GM19099 (cell line): ENCODE results near the gene PIP5K1A.
A peak's percentile ranks its signal among the peaks of the same experiment; 100 is the strongest.

Source experiments
- POLR2A ChIP-seq: IDR thresholded peaks from 3 replicates; pipeline ENCODE4 v1.6.1; 2011; ENCODE audit warnings: low read depth; ENCODE audit not compliant: insufficient read length; ENCODE audit errors: extremely low read depth

Gene PIP5K1A

DNA sequence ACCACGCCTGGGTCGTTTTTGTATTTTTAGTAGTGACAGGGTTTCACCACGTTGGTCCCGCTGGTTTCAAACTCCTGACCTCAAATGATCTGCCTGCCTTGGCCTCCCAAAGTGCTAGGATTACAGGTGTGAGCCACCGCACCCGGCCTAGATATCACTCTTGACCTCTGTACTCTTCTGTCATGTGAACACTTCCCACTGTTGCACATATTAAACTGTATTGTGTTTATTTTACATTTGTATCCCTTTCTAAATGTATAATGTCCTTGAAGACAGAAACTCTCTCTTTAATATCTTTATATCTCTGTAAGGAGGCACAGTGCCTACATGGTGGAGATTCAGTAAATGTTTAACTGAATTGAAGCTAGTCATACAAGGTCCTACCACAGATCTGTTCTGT, 36.9 kb downstream of the PIP5K1A start:
- TF ChIP-seq POLR2A, result no peak

DNA sequence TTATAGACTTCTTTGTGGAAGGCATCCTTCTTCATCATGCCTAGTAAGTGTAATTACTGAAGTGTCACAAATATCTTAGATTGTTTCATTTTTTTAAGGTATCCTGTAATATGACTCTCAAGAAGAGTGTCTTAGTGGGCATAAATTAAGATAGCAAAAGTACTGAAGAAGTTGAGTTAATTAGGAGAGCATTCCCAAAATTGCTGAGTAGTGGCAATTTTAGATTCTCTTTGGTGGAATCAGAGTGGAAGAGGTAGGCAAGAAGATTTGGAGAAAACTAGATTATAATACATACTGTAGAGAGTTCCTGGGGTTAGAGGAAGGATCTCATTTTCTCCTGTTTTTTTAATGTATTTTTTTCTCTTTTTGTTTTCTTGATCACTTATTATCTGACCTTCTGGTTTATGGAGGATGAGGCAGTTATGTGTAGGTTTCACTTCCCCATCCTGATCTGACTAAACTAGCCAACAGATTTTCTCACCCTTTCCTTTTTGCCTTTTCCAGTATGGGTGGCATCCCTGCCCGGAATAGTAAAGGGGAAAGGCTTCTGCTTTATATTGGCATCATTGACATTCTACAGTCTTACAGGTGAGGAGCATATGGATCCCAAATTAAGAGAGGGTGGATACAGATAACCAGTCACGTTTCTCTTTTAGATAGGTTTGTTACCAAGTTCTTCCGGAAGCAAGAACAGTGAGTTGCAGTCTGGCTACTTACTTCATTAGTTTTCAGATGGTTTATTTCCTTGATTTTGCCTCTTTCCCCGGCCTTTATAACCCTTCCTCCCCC, 39.5 kb downstream of the PIP5K1A start:
- no peak for TF ChIP-seq POLR2A

DNA sequence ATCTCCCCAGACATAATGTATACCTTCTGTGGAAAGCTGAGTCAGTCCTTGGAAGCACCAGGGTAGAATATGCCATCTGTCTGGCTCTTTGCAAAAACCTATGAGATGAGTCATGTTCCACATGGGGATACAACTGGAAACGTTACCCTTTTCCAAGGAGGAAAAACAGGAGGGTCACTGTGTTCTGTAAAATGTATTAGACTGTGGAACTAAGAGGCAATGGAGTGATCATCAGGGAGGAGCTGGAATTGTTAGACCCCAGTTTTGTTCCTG, 40.1 kb downstream of the PIP5K1A start:
- no peak for TF ChIP-seq POLR2A

DNA sequence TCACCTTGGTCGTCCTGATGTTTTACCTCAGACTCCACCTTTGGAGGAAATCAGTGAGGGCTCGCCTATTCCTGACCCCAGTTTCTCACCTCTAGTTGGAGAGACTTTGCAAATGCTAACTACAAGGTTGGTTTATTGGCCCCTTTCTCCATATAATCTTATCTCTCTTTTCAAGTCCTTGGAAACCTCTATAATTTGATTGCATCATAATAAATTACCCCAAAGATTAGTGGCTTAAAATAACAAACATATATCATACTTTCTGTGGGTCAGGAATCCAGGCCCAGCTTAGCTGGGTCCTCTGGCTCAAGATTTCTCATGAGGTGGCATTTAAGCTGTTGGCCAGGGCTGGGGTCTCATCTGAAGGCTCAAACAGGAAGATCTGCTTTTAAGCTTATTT, 44.1 kb downstream of the PIP5K1A start:
- no peak for TF ChIP-seq POLR2A

DNA sequence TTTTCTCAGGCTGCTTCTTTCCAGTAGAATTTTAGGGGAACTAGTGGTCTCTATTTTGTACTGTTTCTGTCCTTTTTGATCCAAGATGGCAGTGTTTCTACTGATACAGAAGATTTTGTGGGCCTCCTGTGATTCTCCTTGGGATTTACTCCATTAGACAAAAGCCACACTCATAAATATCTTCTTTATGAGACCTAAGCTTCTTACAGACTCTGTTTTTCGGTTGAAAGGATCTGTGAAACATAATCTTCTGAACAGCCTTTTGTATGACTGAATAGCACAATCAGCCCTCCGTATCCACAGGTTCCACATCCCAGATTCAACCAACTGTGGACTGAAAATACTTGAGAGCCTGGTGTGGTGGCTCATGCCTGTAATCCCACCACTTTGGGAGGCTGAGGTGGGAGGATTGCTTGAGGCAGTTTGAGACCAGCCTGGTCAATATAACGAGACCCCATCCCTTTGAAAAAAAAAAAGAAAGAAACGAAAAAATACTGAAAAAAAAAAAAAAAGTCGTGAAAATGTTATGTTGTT, 45.4 kb downstream of the PIP5K1A start:
- TF ChIP-seq POLR2A, result no peak

GRCh38 chr1:151246786-151247185, 48.4 kb downstream of the PIP5K1A start:
- no peak for TF ChIP-seq POLR2A

GRCh38 chr1:151251656-151252470, 53.5 kb downstream of the PIP5K1A start:
- no peak for TF ChIP-seq POLR2A

DNA sequence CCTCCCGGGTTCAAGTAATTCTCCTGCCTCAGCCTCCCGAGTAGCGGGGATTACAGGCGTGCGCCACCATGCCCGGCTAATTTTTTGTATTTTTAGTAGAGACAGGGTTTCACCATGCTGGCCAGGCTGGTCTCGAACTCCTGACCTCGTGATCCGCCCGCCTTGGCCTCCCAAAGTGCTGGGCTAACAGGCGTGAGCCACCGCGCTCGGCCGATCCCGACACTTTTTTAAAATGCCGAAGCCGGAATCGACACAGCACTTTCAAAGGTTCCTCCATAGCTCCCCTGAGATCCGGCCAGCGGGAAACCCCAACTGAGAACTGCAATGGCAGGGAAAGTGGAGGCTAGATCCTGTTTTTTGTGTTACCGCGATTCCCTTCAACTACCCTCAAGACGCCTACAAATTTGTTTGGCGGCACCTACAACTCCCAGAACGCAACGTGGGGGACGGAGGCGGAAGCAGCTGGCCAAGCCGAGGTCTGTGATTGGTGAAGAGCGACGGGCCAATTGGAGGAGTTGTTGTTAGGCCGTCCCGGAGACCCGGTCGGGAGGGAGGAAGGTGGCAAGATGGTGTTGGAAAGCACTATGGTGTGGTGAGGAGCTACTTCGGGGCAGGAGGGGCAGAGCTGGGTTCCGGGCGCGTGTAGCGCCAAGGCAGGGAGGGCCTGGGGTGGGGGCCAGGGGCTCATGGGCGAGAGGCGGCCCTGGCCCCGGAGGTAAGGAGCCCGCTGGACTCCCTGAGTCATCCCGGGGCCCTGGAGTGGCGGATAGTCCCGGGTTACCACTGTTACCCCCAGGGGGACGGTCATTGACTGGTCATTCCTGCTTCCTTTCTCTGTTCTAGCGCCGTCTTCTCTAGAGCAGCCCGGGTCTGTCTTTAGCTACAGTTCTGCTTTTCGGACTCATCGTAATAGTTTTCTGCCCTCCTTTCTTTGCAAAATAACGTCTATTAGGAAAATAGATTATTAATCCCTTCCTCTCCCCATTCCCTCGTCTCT, 56.2 kb downstream of the PIP5K1A start, which contains the start of gene PSMD4:
PSMD4 (plus strand) TSS at position 518 of the 997 bp plus-strand sequence; CDS start at position 567, 49 bp downstream.
- TF ChIP-seq POLR2A, result peak; percentile 91

- no peak for TF ChIP-seq POLR2A
Observed at GRCh38 chr1:151255381-151255780, 57.0 kb downstream of the PIP5K1A start.

- TF ChIP-seq POLR2A, result no peak
Observed at GRCh38 chr1:151259351-151259750, 61.0 kb downstream of the PIP5K1A start.

DNA sequence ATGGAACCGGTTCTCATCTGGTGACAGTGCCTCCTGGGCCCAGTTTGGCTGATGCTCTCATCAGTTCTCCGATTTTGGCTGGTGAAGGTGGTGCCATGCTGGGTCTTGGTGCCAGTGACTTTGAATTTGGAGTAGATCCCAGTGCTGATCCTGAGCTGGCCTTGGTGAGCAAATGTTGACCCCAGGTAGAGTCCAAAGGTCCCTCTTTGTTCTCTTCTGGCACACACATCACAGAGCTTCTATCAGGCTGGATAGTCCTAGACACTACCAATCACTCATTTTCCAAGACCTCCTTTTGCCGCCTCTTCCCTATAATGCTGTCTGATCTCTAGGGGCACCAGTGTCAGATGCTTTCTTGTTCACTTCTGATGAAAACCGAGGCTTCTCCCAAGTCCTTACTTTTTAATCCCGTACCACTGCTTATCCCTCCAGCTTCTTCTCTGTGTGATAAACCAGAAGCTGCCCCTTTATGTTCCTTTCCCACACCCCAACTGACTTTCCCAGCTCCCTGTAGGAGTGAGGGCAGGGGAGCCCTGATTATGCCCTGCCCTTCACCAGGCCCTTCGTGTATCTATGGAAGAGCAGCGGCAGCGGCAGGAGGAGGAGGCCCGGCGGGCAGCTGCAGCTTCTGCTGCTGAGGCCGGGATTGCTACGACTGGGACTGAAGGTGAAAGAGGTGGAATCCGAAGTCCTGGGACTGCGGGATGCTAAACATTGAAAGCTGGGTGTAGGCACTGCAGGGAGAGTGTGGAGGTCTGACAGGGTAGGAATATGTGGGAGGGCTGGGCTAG, 67.3 kb downstream of the PIP5K1A start:
- no peak for TF ChIP-seq POLR2A

- no peak for TF ChIP-seq POLR2A
Observed at GRCh38 chr1:151266315-151266714, 68.0 kb downstream of the PIP5K1A start.

GRCh38 chr1:151266821-151267220, 68.5 kb downstream of the PIP5K1A start:
- TF ChIP-seq POLR2A, result no peak

- no peak for TF ChIP-seq POLR2A
Observed at GRCh38 chr1:151267760-151268159, 69.4 kb downstream of the PIP5K1A start.
